HG02642 (cell line): ENCODE data around the gene NEK7.
A peak's percentile ranks its signal among the peaks of the same experiment; 100 is the strongest.

ENCODE experiments used
- ATAC-seq: cut with Tn5 transposase; IDR thresholded peaks from one replicate; pipeline ENCODE4 v1.9.1; 2021; ENCODE audit warnings: mild to moderate bottlenecking; ENCODE audit not compliant: unreplicated experiment, poor library complexity

Gene NEK7

DNA sequence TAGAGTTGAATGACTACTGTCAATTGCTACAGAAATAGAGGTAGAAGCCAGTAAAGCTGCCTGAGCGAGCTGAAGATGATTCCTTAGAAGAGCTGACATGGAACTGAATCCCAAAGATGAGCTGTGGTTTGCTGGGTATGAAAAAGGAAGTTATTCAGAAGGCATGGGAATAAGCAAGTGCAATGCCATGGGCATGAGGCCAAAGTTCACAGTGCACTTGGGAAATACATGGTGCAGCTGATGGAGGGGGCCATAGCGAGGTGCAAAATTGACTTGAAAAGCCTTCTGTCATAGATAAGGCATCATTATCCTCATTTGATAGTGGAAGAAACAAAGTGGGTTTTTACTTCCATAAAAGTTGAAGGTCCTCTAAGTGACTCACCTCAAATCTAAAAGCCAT lies 88.6 kb downstream of the NEK7 start:
- no peak for ATAC-seq

DNA sequence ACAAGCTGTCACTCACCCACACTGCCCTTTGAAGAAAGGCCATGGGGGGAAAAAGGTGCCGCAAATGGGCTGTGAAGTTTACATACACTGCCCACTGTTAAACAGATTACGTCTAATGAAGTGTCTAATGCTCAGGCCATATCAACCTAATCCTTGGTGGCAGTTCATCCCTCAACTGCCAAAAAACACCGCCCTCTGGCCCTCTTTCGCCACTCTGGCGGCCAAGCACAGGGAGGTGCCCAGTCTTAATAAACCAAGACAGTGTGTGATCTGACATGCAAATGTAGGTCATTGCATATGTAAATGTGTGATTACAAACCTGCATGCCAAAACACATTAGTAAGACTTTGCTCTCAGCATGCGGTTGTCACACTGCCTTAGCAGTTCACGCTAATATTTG lies 89.5 kb downstream of the NEK7 start:
- ATAC-seq: no peak

DNA sequence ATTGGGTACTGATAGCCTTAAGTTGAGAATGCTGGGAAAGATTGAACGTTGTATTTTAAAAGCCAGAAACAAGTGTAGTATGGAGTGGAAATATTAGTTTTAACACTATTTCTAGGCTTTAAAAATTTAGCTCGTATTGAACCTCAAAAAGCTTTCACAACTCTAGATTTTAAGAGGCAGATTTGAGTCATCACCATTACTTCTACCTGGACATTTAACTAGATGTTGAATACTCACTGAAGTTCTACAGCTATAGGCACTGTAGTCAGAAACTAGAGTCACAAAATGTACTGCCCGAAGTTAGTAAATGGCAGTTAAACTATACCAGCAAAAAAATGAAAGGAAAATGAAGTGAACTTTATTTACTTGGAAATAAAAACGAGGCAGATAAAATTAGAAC lies 96.5 kb downstream of the NEK7 start:
- ATAC-seq: peak; percentile 68

DNA sequence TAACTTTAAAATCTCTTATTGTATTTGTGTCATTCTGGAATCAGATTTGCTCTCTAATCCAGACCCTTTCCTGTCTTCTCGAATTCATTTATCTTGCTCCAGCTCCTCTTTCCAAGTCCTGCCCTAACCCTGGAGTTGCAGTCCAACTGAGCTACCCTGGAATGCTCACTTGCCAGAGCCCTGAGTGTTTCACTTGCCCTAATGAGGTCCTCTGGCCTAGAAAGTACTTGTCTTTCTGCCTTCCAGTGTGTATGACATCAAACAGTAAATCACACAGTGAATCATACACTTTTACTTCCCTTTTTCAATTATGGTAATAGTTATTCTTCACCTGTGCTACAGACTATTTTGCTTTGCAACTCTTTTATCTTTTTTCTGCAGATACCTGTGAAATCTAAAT lies 96.9 kb downstream of the NEK7 start:
- peak; percentile 98 for ATAC-seq

DNA sequence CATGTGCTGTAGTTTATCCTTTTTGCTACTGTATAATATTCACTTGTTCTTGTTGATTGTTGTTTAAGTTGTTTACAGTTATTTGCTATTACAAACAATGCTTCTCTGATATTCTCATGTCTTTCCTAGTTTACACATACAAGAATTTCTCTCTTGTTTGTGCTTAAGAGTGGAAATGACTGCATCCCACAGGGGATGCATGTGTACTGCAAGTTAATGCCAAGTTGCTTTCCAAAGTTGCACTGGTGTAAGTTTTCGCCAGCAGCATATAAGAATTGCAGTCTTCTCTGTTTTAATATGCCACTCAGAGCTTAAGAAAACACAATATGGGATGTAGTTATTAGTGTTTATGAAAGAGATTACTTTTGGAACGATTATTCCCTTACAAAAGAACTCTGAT lies 97.7 kb downstream of the NEK7 start:
- no peak for ATAC-seq

DNA sequence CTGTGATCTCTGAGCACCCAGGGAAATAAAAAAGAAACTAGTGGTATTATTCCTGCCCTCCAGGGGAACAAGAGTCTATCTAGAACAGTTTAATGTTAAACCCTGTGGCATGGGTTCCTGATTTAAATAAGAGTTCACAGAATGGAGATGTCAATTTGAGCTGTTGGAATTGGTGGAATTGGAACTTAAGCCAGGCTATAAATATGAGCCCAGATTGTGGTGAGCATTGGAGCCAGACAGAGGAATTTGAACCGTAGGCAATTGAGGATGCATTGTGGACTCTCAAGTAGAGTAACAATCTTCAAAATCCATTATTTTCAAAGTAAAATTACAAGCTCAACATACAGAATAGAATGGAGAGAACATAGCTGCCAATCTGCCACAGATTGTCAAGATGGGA lies 98.2 kb downstream of the NEK7 start:
- no peak for ATAC-seq

DNA sequence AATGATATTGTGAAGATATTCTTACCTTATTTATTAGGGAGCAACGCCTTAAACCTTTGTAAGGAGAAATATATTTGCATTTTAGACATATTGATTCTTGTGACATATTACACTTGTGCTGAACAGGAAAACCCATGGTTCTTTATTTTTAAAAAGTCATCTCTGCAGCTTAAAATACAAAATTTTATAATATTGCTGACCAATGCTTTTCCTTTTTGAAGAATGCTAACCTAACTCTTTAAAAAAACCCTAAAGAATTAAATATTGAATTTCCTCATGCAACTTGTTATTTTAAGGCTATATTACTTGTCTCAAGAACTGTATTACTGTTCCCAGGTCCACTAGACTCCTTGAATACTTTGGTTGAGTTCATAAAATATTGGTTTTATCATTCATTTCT lies 99.0 kb downstream of the NEK7 start:
- no peak for ATAC-seq

DNA sequence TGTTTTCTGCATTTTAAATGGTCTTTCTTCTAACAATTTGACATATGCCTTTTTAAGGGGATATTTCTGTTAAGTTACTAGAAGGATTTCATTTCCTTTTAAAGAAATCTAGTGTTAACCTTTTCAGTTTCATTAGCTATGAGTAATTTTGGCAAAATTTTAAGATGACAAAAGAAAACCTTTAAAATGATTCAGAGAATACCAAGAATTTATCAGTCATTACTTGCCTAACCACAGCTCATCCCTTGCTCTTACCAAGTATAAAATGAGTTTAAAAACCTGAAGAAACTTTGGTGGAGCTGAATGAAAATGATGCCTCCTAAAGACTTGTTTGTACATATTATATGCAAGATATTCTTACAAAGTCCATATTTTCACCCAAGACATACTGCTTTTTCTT lies 101.7 kb downstream of the NEK7 start:
- ATAC-seq: peak; percentile 48

DNA sequence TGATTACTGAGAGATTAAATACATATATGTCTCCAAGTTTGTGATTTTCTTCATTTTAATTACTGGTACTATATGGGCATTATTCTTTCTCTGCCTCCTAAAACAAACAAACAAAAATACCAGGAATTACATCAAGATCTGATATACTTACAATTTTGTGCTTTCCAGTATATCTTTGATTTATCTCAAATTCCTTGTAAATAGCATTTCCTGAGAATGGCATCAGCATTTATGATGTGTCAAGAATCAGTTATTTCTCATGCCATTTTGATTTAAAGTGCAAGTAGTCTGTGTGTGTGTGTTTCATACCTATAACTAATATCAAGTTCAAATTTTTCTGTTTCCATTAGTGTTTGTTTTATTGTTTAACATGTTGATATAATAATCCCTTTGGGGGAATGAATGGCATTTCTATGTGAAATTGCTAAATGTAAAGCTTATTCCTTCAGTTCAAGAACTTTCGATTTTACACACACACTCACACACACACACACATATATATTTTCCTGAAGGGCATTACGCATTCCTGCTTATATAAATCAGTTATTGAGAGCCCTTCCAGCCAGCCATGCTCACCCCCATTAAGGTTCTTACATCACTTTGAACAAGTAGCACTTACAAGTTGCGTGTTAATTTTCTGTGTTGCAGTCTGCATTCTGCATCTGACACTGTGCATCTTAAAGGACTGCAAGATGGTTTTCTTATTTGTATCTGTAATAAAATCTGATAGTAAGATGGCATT lies 102.7 kb downstream of the NEK7 start:
- ATAC-seq: no peak

DNA sequence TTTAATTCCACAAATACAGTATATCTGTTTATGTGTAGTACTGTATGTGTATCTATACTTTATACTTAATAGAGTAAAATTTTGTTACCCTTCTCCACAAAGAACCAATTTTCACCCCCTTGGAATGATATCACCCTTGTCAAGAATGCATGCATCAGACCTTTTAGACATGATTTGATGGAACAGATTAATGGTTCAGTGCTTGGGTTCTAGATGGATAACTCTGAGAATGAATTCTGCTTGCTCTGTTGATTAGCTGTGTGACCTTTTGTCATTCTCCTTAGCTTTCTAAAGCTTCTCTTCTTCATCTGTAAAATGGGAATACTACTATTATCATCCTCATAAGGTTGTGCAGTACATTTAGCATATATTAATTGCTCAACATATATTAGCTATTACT lies 105.1 kb downstream of the NEK7 start:
- no peak for ATAC-seq

DNA sequence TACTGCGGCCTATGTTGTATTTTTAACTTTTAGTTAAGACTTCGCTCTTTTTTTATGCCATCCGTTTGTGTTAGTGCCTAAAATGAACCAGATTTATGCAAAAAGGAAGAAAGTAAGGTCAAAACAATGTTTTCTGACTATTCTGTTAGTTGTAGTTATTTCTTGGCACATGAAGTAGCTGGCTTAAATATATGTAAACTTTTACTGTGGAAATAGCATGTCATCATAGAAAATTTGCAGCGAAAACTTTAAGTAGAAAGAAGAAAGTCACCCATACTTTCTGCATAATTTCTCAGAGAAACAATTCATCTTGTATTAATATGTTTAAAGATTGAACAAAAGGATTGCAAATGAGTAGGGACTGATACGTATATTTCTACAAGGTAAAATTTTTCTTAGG lies 106.4 kb downstream of the NEK7 start:
- no peak for ATAC-seq

DNA sequence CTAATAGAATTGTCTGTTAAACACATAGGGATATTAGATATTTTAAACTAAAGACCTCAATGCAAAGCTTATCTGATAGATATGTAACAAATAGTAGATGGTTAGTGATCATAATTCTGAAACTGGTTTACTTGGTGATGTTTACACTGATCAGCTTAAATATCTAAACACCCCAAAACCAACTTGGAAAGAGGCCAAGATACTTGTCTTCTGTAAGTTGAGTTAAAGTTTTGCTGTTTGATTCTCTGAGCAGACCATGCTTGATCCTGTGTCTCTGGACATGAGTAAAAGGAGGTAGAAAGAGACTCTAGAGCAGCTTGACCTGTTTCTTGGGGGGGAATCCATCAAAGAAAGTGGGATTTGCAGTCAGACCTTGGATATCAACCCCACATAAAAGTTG lies 107.5 kb downstream of the NEK7 start:
- ATAC-seq: no peak

DNA sequence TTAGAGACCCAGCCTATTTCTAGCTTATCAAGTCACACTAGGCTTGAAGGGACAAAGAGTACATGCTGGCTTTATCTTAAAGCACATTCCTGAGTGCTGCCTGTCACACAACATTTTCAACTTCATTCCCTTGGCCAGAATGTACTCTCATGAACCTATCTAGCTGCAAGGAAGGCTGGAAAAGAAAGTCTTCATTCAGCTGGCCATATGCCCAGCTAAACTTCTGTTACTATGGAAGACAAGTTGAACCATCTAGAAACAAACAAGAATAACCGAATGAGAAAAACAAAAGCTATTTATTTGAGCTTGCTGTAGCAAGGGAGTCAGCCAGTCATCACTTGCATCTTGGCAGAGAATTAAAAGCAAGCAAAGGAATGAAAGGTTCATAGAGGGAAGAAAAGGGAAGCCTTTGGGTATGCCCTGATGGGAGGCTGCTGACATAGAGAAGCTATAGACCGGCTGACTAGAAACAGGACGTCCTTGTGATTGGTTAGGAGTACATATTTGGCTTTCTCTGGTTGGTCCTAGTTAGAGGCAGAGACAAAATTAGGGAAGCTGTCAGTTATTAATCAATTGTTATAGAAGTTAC lies 108.4 kb downstream of the NEK7 start:
- ATAC-seq: no peak

DNA sequence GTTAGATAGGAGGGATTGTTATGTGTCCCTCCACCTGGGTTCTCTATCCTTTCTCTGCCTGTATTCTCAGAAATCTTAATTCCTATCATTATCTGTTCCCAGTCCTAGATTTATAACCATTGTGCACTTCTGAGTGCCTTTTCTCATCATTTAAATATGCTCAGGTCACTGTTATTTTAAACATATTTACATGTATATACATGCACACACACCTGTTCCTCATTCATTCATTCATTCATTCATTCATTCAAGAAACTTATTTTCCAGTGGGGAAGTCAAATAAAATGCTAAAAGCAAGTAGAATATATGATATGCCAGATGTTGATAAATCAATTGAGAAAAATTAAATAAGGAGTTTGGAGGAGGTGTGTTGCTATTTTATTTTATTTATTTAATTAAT lies 110.3 kb downstream of the NEK7 start:
- ATAC-seq: no peak

DNA sequence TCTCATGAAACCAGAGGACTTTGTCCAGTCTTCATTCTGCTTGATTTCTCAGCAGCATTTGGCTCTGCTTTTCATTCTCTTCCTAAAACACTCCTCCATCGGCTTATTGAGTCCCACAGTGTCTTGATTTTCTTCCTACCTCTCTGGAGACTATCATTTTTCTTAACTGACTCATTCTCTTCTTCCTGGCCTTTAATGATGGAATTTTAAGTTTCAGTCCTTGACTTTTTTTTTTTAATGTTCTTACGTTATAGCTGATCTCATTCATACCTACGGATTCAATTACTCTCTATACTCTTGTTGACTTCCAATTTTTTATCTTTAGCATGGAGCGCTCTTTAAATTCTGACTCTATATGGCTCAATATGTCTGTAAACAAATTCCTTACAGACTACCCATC lies 111.1 kb downstream of the NEK7 start:
- ATAC-seq: no peak

DNA sequence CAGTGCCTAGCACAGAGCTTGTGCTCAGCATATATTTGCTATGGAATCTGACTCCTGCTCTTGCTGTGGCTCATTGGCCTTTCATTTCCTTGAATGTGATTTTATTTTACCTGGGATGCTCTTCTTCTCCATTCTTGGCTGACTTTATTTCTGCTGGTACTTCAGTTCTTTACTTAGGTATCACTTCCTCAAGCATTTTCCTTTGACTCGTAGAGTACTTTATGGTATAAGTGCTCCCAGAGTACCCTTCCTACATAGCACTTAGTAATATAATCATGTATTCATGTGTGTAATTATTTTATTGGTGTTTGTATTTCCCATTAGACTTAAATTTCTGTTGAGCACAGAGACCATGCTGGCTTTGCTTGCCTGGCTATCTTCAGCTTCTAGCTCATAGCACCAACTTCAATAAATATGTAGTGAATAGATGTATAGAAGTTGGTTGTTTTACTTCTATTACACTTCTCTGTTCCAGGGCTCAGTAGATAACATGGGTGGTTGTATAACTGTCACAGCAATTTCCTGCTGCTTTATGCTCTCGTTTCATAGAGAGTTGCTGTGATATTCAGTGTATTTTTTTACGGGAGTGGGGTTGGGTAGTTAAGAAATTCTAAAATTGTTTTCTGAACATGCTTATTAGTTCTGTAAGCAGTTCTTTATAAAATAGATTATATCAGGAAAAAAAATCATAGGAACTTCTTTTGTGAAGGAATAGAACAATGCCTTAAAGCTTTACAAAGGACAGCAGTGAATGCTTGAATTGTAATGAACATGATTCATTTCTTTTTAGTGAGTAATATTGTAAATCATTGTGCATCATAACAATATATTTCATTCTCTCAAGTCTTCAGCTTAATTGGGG lies 112.2 kb downstream of the NEK7 start:
- no peak for ATAC-seq

DNA sequence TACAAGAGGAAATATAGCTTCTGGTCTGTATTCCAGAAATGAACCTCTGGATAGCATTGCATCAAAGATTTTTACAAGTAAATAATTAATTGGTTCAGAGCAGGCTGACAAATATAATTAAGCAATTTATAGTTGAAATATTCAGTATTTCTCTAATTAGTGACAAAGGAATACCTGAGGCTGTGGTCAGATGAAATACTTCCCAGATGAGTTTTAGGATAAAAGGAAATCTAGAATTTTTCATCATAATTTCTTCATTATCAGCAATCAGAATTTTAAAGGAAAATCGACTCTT lies 112.8 kb downstream of the NEK7 start:
- ATAC-seq: no peak

DNA sequence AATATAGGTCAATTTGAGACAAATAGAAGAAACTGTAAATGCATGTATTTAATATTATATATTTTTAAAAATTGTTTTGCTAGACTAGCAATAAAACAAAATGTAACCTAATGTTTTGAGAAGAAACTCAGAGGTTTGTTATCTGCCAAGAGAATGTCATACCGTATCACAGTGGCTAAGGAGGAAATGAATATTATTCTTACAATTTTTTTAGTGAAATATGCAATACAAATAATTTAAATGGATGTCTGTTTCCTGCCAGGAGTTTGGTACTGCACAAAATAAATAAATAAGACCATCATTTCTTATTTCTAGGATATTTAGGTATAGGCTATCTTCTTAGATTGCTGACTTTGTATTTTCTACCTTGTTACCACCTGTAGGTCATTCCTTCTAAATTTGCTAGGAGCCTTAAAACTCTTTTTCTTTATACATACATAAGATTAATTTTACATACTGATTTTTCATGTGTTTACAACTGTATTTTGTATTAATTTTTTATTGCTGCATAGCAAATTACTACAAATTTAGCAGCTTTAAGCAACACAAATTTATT lies 113.6 kb downstream of the NEK7 start:
- ATAC-seq: no peak

DNA sequence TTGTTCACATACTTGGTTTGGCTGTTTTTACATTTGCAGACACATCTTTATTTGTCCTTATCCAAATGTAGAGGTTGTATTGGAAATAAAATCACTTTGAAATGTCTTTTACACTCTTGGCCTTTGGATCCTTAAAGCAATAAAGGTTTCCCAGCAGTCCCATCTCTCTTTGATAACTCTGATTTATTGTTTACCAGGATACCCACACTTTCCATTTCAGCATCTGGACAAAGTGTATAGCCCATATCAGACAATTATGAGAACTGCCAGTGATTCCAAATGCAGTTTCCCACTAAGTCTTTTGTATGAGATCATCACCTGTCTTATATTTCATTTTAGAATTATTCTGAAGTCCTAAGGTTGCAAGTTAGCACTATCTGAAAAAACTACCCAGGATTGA lies 114.7 kb downstream of the NEK7 start:
- no peak for ATAC-seq

DNA sequence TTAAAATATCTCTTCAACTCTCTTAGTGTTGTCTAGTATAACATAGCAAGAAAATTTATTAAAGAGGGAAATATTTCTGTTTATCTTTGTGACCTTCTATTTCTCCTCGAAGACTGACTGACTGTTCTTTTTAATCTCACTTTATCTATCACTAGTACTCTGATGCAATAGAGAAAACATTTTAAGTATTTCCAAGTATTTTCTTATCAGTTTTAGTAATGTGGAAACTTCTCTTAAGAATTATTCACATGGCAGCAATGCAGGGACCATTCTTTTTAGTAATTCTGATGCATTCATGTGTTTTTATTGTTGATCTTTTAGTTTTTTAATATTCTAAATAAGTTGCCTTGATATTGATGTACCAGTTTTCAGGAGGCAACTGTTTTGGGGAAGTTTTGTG lies 115.7 kb downstream of the NEK7 start:
- ATAC-seq: no peak

DNA sequence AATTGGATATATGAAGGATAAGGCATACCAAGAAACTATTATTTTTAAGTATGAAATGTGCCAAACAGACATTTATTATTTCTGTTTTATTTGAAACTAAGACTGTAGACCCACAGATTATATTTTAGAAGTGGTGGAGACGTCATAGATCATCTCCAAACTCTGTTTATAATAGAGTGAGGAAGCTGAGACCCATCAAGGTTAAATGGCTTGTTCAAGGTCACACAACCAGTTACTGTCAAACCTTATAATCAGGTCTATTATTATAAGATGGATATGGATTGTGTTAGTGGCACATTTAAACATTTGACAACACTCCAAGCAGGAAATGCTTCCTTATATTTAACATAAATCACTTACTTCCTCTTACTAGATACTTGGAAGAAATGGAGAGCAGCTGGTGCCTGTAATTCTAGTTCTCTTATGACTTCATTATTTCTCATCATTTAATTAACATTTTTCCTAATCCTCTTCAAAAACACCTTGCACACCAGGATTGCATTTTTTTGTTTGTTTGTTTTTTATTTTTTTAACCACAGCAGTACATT lies 117.0 kb downstream of the NEK7 start:
- ATAC-seq: no peak
